GM21526 (cell line): ENCODE data around the gene TRIM47.

Experiments
- ATAC-seq: cut with Tn5 transposase; IDR thresholded peaks from one replicate; pipeline ENCODE4 v1.9.1; 2021; ENCODE audit warnings: moderate library complexity; ENCODE audit not compliant: unreplicated experiment, low FRiP score

TRIM47 gene

GRCh38 chr17:75834279-75834920 lies 44.0 kb downstream of the TRIM47 start:
- no peak for ATAC-seq

GRCh38 chr17:75832652-75833400 lies 45.6 kb downstream of the TRIM47 start:
- ATAC-seq: no peak

- no peak for ATAC-seq
Measured at GRCh38 chr17:75832164-75832651, 46.2 kb downstream of the TRIM47 start.

GRCh38 chr17:75831032-75831571 lies 47.3 kb downstream of the TRIM47 start:
- no peak for ATAC-seq

GRCh38 chr17:75830164-75831031 lies 48.0 kb downstream of the TRIM47 start:
- ATAC-seq: no peak

GRCh38 chr17:75829747-75830146 lies 48.6 kb downstream of the TRIM47 start:
- ATAC-seq: no peak

- no peak for ATAC-seq
Measured at GRCh38 chr17:75828741-75829140, 49.6 kb downstream of the TRIM47 start.

- no peak for ATAC-seq
Measured at GRCh38 chr17:75828076-75828400, 50.3 kb downstream of the TRIM47 start.

- ATAC-seq: no peak
Measured at GRCh38 chr17:75827308-75828075, 50.9 kb downstream of the TRIM47 start.

GRCh38 chr17:75826561-75827307 lies 51.6 kb downstream of the TRIM47 start:
- no peak for ATAC-seq

GRCh38 chr17:75825748-75826370 lies 52.5 kb downstream of the TRIM47 start:
- ATAC-seq: no peak

GRCh38 chr17:75825149-75825552 lies 53.2 kb downstream of the TRIM47 start:
- no peak for ATAC-seq

GRCh38 chr17:75824666-75825065 lies 53.7 kb downstream of the TRIM47 start:
- ATAC-seq: no peak
